Endothelial cell of umbilical vein (primary cell): Measurements from ENCODE around the gene CDX1. TPM values are rescaled to one million over a fixed set of nuclear protein-coding genes. Genes with fewer than 3 reads are reported as not detected.

ENCODE experiments used
- BruUV-seq: library from RNA; stranded (reverse); fragments of 400-500 nt; replicated peaks from 2 replicates; lab custom pipeline; 2021; lab: Mats Ljungman, UMichigan
- CTCF ChIA-PET: fragments of 300-600, 350-600 bp; sonication (Branson Sonifier 250); formaldehyde crosslinking; loops from one replicate; lab custom pipeline; 2021; ENCODE audit warnings: antibody characterized with exemption, inconsistent platforms; lab: Charles Lee
- POLR2A ChIA-PET: fragments of 300-600, 350-600 bp; sonication (Branson Sonifier 250); formaldehyde crosslinking; loops from one replicate; lab custom pipeline; 2021; ENCODE audit warnings: antibody characterized with exemption, inconsistent platforms; lab: Charles Lee
- DNase-seq: peaks from one replicate; pipeline ENCODE4 v3.0.0-alpha.2; 2011; ENCODE audit warnings: low read depth, low spot score
- FAIRE-seq: peaks from 2 replicates; lab custom pipeline; 2011; peaks lifted over from hg19 to GRCh38; lab: Jason Lieb, UNC
- H2AFZ ChIP-seq: 2 replicates; pipeline ENCODE4 v1.6.0; 2012; ENCODE audit warnings: low read depth, low read length, control low read depth, inconsistent platforms
- H3K27ac ChIP-seq: 2 replicates; pipeline ENCODE4 v1.5.1; 2011; ENCODE audit warnings: low read depth, mild to moderate bottlenecking, control low read depth, low read length, moderate library complexity; ENCODE audit not compliant: insufficient read depth
- H3K27me3 ChIP-seq, 2 experiments: 2 replicates each; pipeline versions ENCODE4 v1.6.0 to v1.6.1; 2011; ENCODE audit warnings: low read length in 2 of 2, mixed read lengths in 1 of 2; ENCODE audit not compliant: control insufficient read depth in 2 of 2, insufficient read depth in 2 of 2
- H3K36me3 ChIP-seq, 2 experiments: 2 replicates in 1 of 2; 3 replicates in 1 of 2; pipeline ENCODE4 v1.5.1; 2011; ENCODE audit warnings: low read length in 2 of 2, mild to moderate bottlenecking in 1 of 2, moderate library complexity in 1 of 2; ENCODE audit not compliant: control insufficient read depth in 2 of 2, insufficient read depth in 2 of 2; ENCODE audit errors: extremely low read depth in 1 of 2
- H3K4me1 ChIP-seq: 3 replicates; pipeline ENCODE4 v1.5.1; 2011; ENCODE audit warnings: mild to moderate bottlenecking, low read length; ENCODE audit not compliant: control insufficient read depth, insufficient read depth; ENCODE audit errors: extremely low read depth
- H3K4me2 ChIP-seq: 2 replicates; pipeline ENCODE4 v1.6.1; 2011; ENCODE audit warnings: low read length, control low read depth, mixed read lengths; ENCODE audit not compliant: insufficient read depth
- H3K4me3 ChIP-seq, 3 experiments: fragments of 200-600 bp in 1 of 3; sonication (generic), shearing (Covaris generic) in 1 of 3; replicated peaks in 1 of 3; 2 replicates each; pipeline ENCODE4 v1.5.1; 2011 to 2016; ENCODE audit warnings: control low read depth in 3 of 3, low read length in 3 of 3, mild to moderate bottlenecking in 2 of 3, inconsistent platforms in 1 of 3, low read depth in 1 of 3, moderate library complexity in 1 of 3; ENCODE audit not compliant: insufficient read depth in 1 of 3
- H3K79me2 ChIP-seq: 2 replicates; pipeline ENCODE4 v1.6.0; 2012; ENCODE audit warnings: low read length, inconsistent platforms; ENCODE audit not compliant: control insufficient read depth, insufficient read depth
- H3K9ac ChIP-seq: replicated peaks from 2 replicates; pipeline ENCODE3; 2011; ENCODE audit warnings: low read length, control low read depth; ENCODE audit not compliant: insufficient read depth; ENCODE audit errors: extremely low read depth
- H3K9me1 ChIP-seq: replicated peaks from 3 replicates; pipeline ENCODE4 v1.6.0; 2011; ENCODE audit warnings: mild to moderate bottlenecking, low read length; ENCODE audit not compliant: control insufficient read depth, insufficient read depth; ENCODE audit errors: extremely low read depth
- H3K9me3 ChIP-seq: replicated peaks from 2 replicates; pipeline ENCODE4 v1.5.1; 2012; ENCODE audit warnings: low read length, inconsistent platforms; ENCODE audit not compliant: control insufficient read depth, insufficient read depth
- H4K20me1 ChIP-seq: replicated peaks from 2 replicates; pipeline ENCODE3; 2011; ENCODE audit warnings: mild to moderate bottlenecking, low read length; ENCODE audit not compliant: control insufficient read depth, insufficient read depth; ENCODE audit errors: extremely low read depth
- CTCF ChIP-seq, 2 donors: IDR thresholded peaks; 1 replicate in 1 of 2; 2 replicates in 1 of 2; pipeline ENCODE4 v1.5.1; 2011; ENCODE audit warnings: low read length in 2 of 2, mild to moderate bottlenecking in 2 of 2, moderate library complexity in 2 of 2, control low read depth in 1 of 2, inconsistent platforms in 1 of 2, low read depth in 1 of 2; ENCODE audit not compliant: insufficient read depth in 1 of 2; ENCODE audit errors: extremely low read depth in 1 of 2
- MAX ChIP-seq: IDR thresholded peaks from 2 replicates; pipeline ENCODE4 v1.6.1; 2011; ENCODE audit not compliant: insufficient read depth, insufficient read length
- MYC ChIP-seq: IDR thresholded peaks from one replicate; pipeline ENCODE4 v1.6.1; 2011; ENCODE audit warnings: mild to moderate bottlenecking, low read depth, low read length
- POLR2A ChIP-seq: IDR thresholded peaks from 2 replicates; pipeline ENCODE4 v1.6.1; 2012; ENCODE audit warnings: low read depth, mild to moderate bottlenecking, control low read depth, low read length
- POLR2AphosphoS5 ChIP-seq: IDR thresholded peaks from 2 replicates; pipeline ENCODE4 v1.6.1; 2012; ENCODE audit warnings: low read depth, mild to moderate bottlenecking, control low read depth, low read length, moderate library complexity; ENCODE audit not compliant: insufficient read depth
- dilution Hi-C: fragments of 300-500 bp; cut with MboI; formaldehyde crosslinking; loops from one replicate; pipeline ENCODE4 v1.15.0; 2019; ENCODE audit warnings: low sequenced_read_pairs; ENCODE audit not compliant: extremely low pct_ligation_motif_present
- intact Hi-C: fragments of 100-400 bp; cut with micrococcal nuclease; formaldehyde crosslinking; loops from one replicate; pipeline ENCODE4 v1.10.0; 2022
- polyA plus RNA-seq, 4 experiments: library from polyadenylated mRNA; depleted of rRNA in 3 of 4; stranded (reverse) in 3 of 4; unstranded in 1 of 4; fragments of >200 nt; gene quantifications; 2 replicates each; pipeline versions ENCODE4 v1.2.1 to v1.2.3, GENCODE V29; 2011 to 2012; ENCODE audit warnings: missing spikeins in 1 of 4
- total RNA-seq: library from RNA; stranded (reverse); gene quantifications from 2 replicates; pipeline ENCODE4 v1.2.3, GENCODE V29; 2021

CDX1 gene
- total and polyA plus RNA-seq, 2 donors (not counting 3 experiments of a cell fraction or from before 2014, with no cell fraction given) = not detected

GRCh38 chr5:150175536-150175935 is 9.0 kb downstream of the CDX1 start:
- no peaks in the 10 kb centered on the region for H3K79me2 ChIP-seq
- H3K4me2 ChIP-seq = no peak overlapping the region
- no peaks in the 10 kb centered on the region for H4K20me1 ChIP-seq
- FAIRE-seq (peak; percentile 81), DNase-seq (peak; percentile 34)
- ChIA-PET CTCF (interaction anchor here (0.5 to 2.9 kb wide), 28 partner anchors 10 to 344 kb away, joined by 3 to 27 read pairs (median 4); partner anchors contain the start of gene PDGFRB), POLR2A (no interaction called here)
- dilution Hi-C loops (no loop called here), intact Hi-C loops (loop anchor here (1.0 to 2.0 kb wide), 3 partner anchors 15 to 175 kb away; partner anchors contain the start of genes HMGXB3 and TIGD6)
- no peak overlapping the region for H3K9ac ChIP-seq
- no peak overlapping the region for H3K4me3 ChIP-seq
- H2AFZ ChIP-seq = no peak overlapping the region
- TF ChIP-seq CTCF (IDR thresholded peaks at IDR 0.05; ENCODE audit: extremely low read depth in 1 of 2, insufficient read depth in 1 of 2, low read depth in 1 of 2, low read length in 2 of 2) = peak; percentile 48 to 77
- TF ChIP-seq POLR2AphosphoS5 = no peak
- no TSS peak for BruUV-seq
- peaks cover 6 to 10% of the 10 kb centered on the region in 2 experiments for H3K27me3 ChIP-seq
- H3K9me3 ChIP-seq = no peaks in the 10 kb centered on the region
- H3K4me1 ChIP-seq = no peaks in the 10 kb centered on the region
- no peaks in the 10 kb centered on the region for H3K36me3 ChIP-seq
- no peak overlapping the region for H3K27ac ChIP-seq
- no peaks in the 10 kb centered on the region for H3K9me1 ChIP-seq

- Histone ChIP-seq H3K36me3 (no peaks in the 10 kb centered on the region), H3K27me3 (peaks cover 6 to 8% of the 10 kb centered on the region in 2 experiments), H3K9me3 (no peaks in the 10 kb centered on the region), H3K9me1 (no peaks in the 10 kb centered on the region), H3K4me1 (no peaks in the 10 kb centered on the region), H3K27ac (no peak overlapping the region), H4K20me1 (no peaks in the 10 kb centered on the region), H3K9ac (no peak overlapping the region), H3K79me2 (no peaks in the 10 kb centered on the region), H3K4me3 (no peak overlapping the region), H2AFZ (no peak overlapping the region), H3K4me2 (no peak overlapping the region)
- FAIRE-seq (no peak), DNase-seq (no peak)
- dilution Hi-C loops (no loop called here), intact Hi-C loops (no loop called here)
- ChIA-PET POLR2A (no interaction called here), CTCF (interaction anchor here (0.8 to 2.9 kb wide), 15 partner anchors 9 to 346 kb away, joined by 3 to 27 read pairs (median 5); partner anchors contain the start of gene PDGFRB)
- TF ChIP-seq CTCF (IDR thresholded peaks at IDR 0.05; ENCODE audit: extremely low read depth in 1 of 2, insufficient read depth in 1 of 2, low read depth in 1 of 2, low read length in 2 of 2) (no peak), POLR2A (no peak), MYC (no peak), MAX (no peak)
- no TSS peak for BruUV-seq
Measured at GRCh38 chr5:150176745-150177477, 10.3 kb downstream of the CDX1 start.
